K562 (cell line): ENCODE results near the gene SOAT2. TPM values are rescaled to one million over a fixed set of nuclear protein-coding genes. Genes with fewer than 3 reads are reported as not detected.

Experiments used
- ATAC-seq: fragments of 200-7000 bp; cut with Tn5 transposase; 3 replicates; pipeline ENCODE4 v1.9.1; 2020; ENCODE audit warnings: moderate library complexity
- BruUV-seq: library from RNA; stranded (reverse); fragments of 400-500 nt; replicated peaks from 2 replicates; lab custom pipeline; 2021; lab: Mats Ljungman, UMichigan
- CTCF ChIA-PET: fragments of 300-600 bp; formaldehyde crosslinking; extraction: SDS; loops from one replicate; lab custom pipeline; 2021; ENCODE audit warnings: low intra/inter-chr PET ratio; lab: Yijun Ruan, JAX
- POLR2A ChIA-PET: fragments of 300-600, 350-650 bp; sonication (Branson Sonifier 250); formaldehyde crosslinking; extraction: SDS; loops from one replicate; lab custom pipeline; 2021; ENCODE audit warnings: antibody characterized with exemption, inconsistent platforms; lab: Yijun Ruan, JAX
- DNase-seq, 4 experiments: peaks; one replicate each; pipeline versions ENCODE4 v3.0.0 to v3.0.0-alpha.2; 2011 to 2018; ENCODE audit warnings: low spot score in 3 of 4, mixed read lengths in 3 of 4; ENCODE audit errors: extremely low read depth in 1 of 4
- FAIRE-seq: peaks from 2 replicates; lab custom pipeline; 2011; peaks lifted over from hg19 to GRCh38; lab: Jason Lieb, UNC
- H2AFZ ChIP-seq: 2 replicates; pipeline ENCODE4 v1.6.0; 2011; ENCODE audit warnings: low read depth, low read length, control low read depth, inconsistent platforms
- H3K27ac ChIP-seq: fragments of 200-600 bp; 3 replicates; pipeline ENCODE4 v1.8.0; 2011; ENCODE audit warnings: low read depth, mild to moderate bottlenecking, control low read depth, inconsistent platforms, low read length, moderate library complexity, mixed read lengths; ENCODE audit errors: extremely low read depth
- H3K27me3 ChIP-seq, 2 experiments: fragments of 300-600 bp in 1 of 2; 2 replicates in 1 of 2; 3 replicates in 1 of 2; pipeline versions ENCODE4 v1.6.0 to v1.8.0; 2011; ENCODE audit warnings: inconsistent platforms in 2 of 2, low read length in 2 of 2, mild to moderate bottlenecking in 1 of 2, mixed read lengths in 1 of 2, moderate library complexity in 1 of 2; ENCODE audit not compliant: control insufficient read depth in 2 of 2, insufficient read depth in 2 of 2
- H3K36me3 ChIP-seq: fragments of 300-600 bp; 3 replicates; pipeline ENCODE4 v1.8.0; 2011; ENCODE audit warnings: mild to moderate bottlenecking, low read length, inconsistent platforms; ENCODE audit not compliant: control insufficient read depth, insufficient read depth
- H3K4me1 ChIP-seq, 2 experiments: fragments of 200-600 bp in 1 of 2; replicated peaks in 1 of 2; 2 replicates in 1 of 2; 3 replicates in 1 of 2; pipeline versions ENCODE4 v1.5.1 to v1.8.0; 2011; ENCODE audit warnings: inconsistent platforms in 2 of 2, low read length in 2 of 2, mild to moderate bottlenecking in 1 of 2, mixed read lengths in 1 of 2, moderate library complexity in 1 of 2; ENCODE audit not compliant: control insufficient read depth in 2 of 2, insufficient read depth in 2 of 2
- H3K4me2 ChIP-seq: 2 replicates; pipeline ENCODE4 v1.6.1; 2011; ENCODE audit warnings: low read length, control low read depth, inconsistent platforms, mixed read lengths; ENCODE audit not compliant: insufficient read depth
- H3K4me3 ChIP-seq: fragments of 200-600 bp; sonication (generic), shearing (Covaris generic); 2 replicates; pipeline ENCODE4 v1.5.1; 2016; ENCODE audit warnings: control low read depth, inconsistent platforms
- H3K79me2 ChIP-seq: fragments of 200-600 bp; 3 replicates; pipeline ENCODE4 v1.8.0; 2011; ENCODE audit warnings: low read length, inconsistent platforms; ENCODE audit not compliant: control insufficient read depth, insufficient read depth
- H3K9ac ChIP-seq, 2 experiments: 2 replicates each; pipeline versions ENCODE4 v1.6.0 to v1.6.1; 2011; ENCODE audit warnings: low read depth in 2 of 2, low read length in 2 of 2, control low read depth in 1 of 2, inconsistent platforms in 1 of 2, mild to moderate bottlenecking in 1 of 2, mixed read lengths in 1 of 2; ENCODE audit not compliant: insufficient read depth in 1 of 2
- H3K9me1 ChIP-seq: one replicate; pipeline ENCODE4 v1.6.0; 2011; ENCODE audit warnings: inconsistent platforms, mild to moderate bottlenecking, low read length, moderate library complexity; ENCODE audit not compliant: control insufficient read depth, insufficient read depth
- H3K9me3 ChIP-seq: replicated peaks from 2 replicates; pipeline ENCODE4 v1.5.1; 2011; ENCODE audit warnings: low read depth, low read length, inconsistent platforms; ENCODE audit not compliant: control insufficient read depth, insufficient read depth
- H4K20me1 ChIP-seq: replicated peaks from 2 replicates; pipeline ENCODE4 v1.6.1; 2011; ENCODE audit warnings: low read length, inconsistent platforms, mixed read lengths; ENCODE audit not compliant: control insufficient read depth, insufficient read depth
- CAMTA2 ChIP-seq: fragments of 250-450 bp; sonication (Bioruptor Pico); conservative IDR thresholded peaks from 2 replicates; pipeline ENCODE4 v1.5.1; 2022
- E2F8 ChIP-seq: fragments of 450-650 bp; IDR thresholded peaks from 2 replicates; pipeline ENCODE4 v1.7.1; 2018; ENCODE audit warnings: mild to moderate bottlenecking, low read depth; ENCODE audit not compliant: partially characterized antibody
- HBP1 ChIP-seq: fragments of 450-650 bp; formaldehyde crosslinking; IDR thresholded peaks from 2 replicates; pipeline ENCODE4 v1.4.0; 2022; ENCODE audit warnings: missing genetic modification characterization
- HDAC8 ChIP-seq: fragments of 450-650 bp; IDR thresholded peaks from 2 replicates; pipeline ENCODE4 v1.6.1; 2016; ENCODE audit warnings: mild to moderate bottlenecking, missing genetic modification characterization, moderate library complexity, missing compliant biosample characterization
- KLF6 ChIP-seq: fragments of 250-450 bp; sonication (Bioruptor Pico); IDR thresholded peaks from 2 replicates; pipeline ENCODE4 v1.4.0; 2020; ENCODE audit warnings: mild to moderate bottlenecking, moderate library complexity, borderline replicate concordance
- U2AF1 ChIP-seq: fragments of 200-400 bp; formaldehyde crosslinking; optimal IDR thresholded peaks from 2 replicates; pipeline ENCODE3; 2017; ENCODE audit warnings: mild to moderate bottlenecking, low read depth, low read length, moderate library complexity
- ZKSCAN3 ChIP-seq: fragments of 250-450 bp; sonication (Bioruptor Pico); IDR thresholded peaks from 2 replicates; pipeline ENCODE4 v1.4.0; 2020
- ZNF23 ChIP-seq: fragments of 250-450 bp; sonication (Bioruptor Pico); IDR thresholded peaks from 2 replicates; pipeline ENCODE4 v1.4.0; 2020; ENCODE audit warnings: mild to moderate bottlenecking
- ZNF282 ChIP-seq: sonication (generic); formaldehyde crosslinking; IDR thresholded peaks from 2 replicates; pipeline ENCODE4 v1.8.1; 2023; ENCODE audit warnings: missing genetic modification reagents
- WGBS: fragments of 100-300 bp; shearing (Covaris generic); methylation state at CpG from one replicate; pipeline ENCODE4 v1.1.6; 2016; ENCODE audit warnings: low coverage, mixed read lengths; ENCODE audit not compliant: insufficient coverage; ENCODE audit errors: missing lambda C conversion rate; 5-methylcytosine and 5-hydroxymethylcytosine counted together
- in situ Hi-C: fragments of 300-500 bp; cut with MboI; formaldehyde crosslinking; loops from 4 replicates; pipeline ENCODE4 v1.15.0; 2018; ENCODE audit warnings: inconsistent platforms, mixed read lengths
- intact Hi-C: fragments of 100-400 bp; cut with micrococcal nuclease; formaldehyde crosslinking; loops from 2 replicates; pipeline ENCODE4 v1.14.2; 2022
- polyA plus RNA-seq, 8 experiments: library from polyadenylated mRNA; depleted of rRNA in 4 of 8; stranded (reverse) in 5 of 8; unstranded in 3 of 8; fragments of >200 nt; fragmentation: Nextera tagmentation in 2 of 8; fragmentation: Illumina TruSeq in 1 of 8; extraction: Ambion mirVana in 2 of 8; extraction: Trizol in 1 of 8; gene quantifications; 2 replicates each; pipeline versions ENCODE4 v1.2.1 to v1.2.3, GENCODE V29; 2011 to 2014; ENCODE audit warnings: inconsistent platforms in 1 of 8, missing spikeins in 1 of 8
- total RNA-seq, 7 experiments: library from RNA; depleted of rRNA in 6 of 7; stranded (reverse); fragments of >200 nt in 6 of 7; fragmentation: Illumina TruSeq in 2 of 7; extraction: Trizol in 2 of 7; gene quantifications; 2 replicates each; pipeline versions ENCODE4 v1.2.1 to v1.2.3, GENCODE V29; 2011 to 2021; ENCODE audit warnings: low replicate concordance in 1 of 7
- TF ChIP-seq, protein P1 (sequence below): fragments of 450-650 bp; IDR thresholded peaks from 2 replicates; pipeline ENCODE4 v1.6.1; 2018; ENCODE audit warnings: mild to moderate bottlenecking, low read depth; ENCODE audit not compliant: partially characterized antibody

SOAT2 gene
- total and polyA plus RNA-seq, 9 of the 15 experiments (the other 6 are each of a cell fraction or from before 2014, with no cell fraction given), result 0.04 TPM; not detected in 8

DNA sequence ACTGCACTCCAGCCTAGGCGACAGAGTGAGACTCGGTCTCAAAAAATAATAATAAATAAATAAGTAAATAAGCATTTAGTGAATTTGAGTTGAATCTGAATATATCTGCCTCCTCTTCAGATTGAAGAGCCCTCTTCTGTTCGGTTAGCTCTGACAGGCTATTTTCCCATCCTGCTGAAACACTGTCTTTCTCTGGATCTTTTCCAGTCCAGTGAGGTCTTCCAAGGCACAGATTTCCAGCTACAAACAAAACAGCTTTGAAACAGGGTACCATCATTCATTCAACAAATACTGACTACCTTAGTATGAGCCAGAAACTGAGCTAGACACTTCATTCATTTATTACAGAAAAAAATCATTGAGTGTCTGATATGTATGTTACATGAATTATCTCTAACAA lies 16.9 kb upstream of the SOAT2 start:
- intact Hi-C loops (no loop called here), in situ Hi-C loops (no loop called here)
- ChIA-PET CTCF (no interaction called here), POLR2A (interaction anchor here (0.8 kb wide), 1 partner anchor 25 kb away, joined by 3 read pairs; no protein-coding TSS in a partner anchor)
- no peak for DNase-seq
- Histone ChIP-seq H3K4me3 (no peak overlapping the region), H3K36me3 (no peaks in the 10 kb centered on the region), H3K27ac (no peak overlapping the region), H3K4me1 (no peaks in the 10 kb centered on the region; a peak in 2 of 5 replicates), H2AFZ (peak overlapping the region; percentile 37; the same call in 1 of the 2 replicates), H3K9ac (no peak overlapping the region), H4K20me1 (no peaks in the 10 kb centered on the region), H3K4me2 (no peak overlapping the region), H3K9me1 (no peaks in the 10 kb centered on the region), H3K79me2 (no peaks in the 10 kb centered on the region), H3K27me3 (no peaks in the 10 kb centered on the region), H3K9me3 (no peaks in the 10 kb centered on the region)
- no TSS peak for BruUV-seq
- TF ChIP-seq HBP1 (no peak), U2AF1 (no peak), E2F8 (no peak), ZNF23 (no peak), ZKSCAN3 (CRISPR knock-in tag) (no peak), HDAC8 (tag) (no peak), ZNF282 (CRISPR knock-in tag) (no peak), CAMTA2 (no peak), KLF6 (CRISPR knock-in tag) (no peak)
- TF ChIP-seq, protein P1, sequence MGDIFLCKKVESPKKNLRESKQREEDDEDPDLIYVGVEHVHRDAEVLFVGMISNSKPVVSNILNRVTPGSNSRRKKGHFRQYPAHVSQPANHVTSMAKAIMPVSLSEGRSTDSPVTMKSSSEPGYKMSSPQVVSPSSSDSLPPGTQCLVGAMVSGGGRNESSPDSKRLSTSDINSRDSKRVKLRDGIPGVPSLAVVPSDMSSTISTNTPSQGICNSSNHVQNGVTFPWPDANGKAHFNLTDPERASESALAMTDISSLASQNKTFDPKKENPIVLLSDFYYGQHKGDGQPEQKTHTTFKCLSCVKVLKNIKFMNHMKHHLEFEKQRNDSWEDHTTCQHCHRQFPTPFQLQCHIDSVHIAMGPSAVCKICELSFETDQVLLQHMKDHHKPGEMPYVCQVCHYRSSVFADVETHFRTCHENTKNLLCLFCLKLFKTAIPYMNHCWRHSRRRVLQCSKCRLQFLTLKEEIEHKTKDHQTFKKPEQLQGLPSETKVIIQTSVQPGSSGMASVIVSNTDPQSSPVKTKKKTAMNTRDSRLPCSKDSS, result no peak
- no peak for ATAC-seq
- no peak for FAIRE-seq
- WGBS, result 43% methylated on average over 3 of the region's 3 CpGs
